HG03457 (cell line): ENCODE data around the gene CCDC57.

Experiments used
- ATAC-seq: cut with Tn5 transposase; IDR thresholded peaks from one replicate; pipeline ENCODE4 v1.9.1; 2021; ENCODE audit warnings: moderate number of reproducible peaks; ENCODE audit not compliant: unreplicated experiment

The CCDC57 gene

GRCh38 chr17:82084373-82085030, 128.1 kb downstream of the CCDC57 start:
- no peak for ATAC-seq

GRCh38 chr17:82083533-82084359, 128.9 kb downstream of the CCDC57 start:
- no peak for ATAC-seq

- ATAC-seq, result no peak
Measured at GRCh38 chr17:82083009-82083408, 129.6 kb downstream of the CCDC57 start.

GRCh38 chr17:82082456-82082855, 130.2 kb downstream of the CCDC57 start:
- ATAC-seq, result no peak

- ATAC-seq, result no peak
Measured at GRCh38 chr17:82081966-82082365, 130.7 kb downstream of the CCDC57 start.

- no peak for ATAC-seq
Measured at GRCh38 chr17:82081546-82081945, 131.1 kb downstream of the CCDC57 start.

GRCh38 chr17:82080789-82081464, 131.7 kb downstream of the CCDC57 start:
- no peak for ATAC-seq

GRCh38 chr17:82080048-82080788, 132.4 kb downstream of the CCDC57 start:
- no peak for ATAC-seq

- no peak for ATAC-seq
Measured at GRCh38 chr17:82079001-82079677, 133.5 kb downstream of the CCDC57 start.

GRCh38 chr17:82078433-82078832, 134.2 kb downstream of the CCDC57 start:
- no peak for ATAC-seq

- ATAC-seq, result no peak
Measured at GRCh38 chr17:82077617-82078358, 134.9 kb downstream of the CCDC57 start.

GRCh38 chr17:82076785-82077591, 135.7 kb downstream of the CCDC57 start:
- no peak for ATAC-seq

- no peak for ATAC-seq
Measured at GRCh38 chr17:82076018-82076784, 136.4 kb downstream of the CCDC57 start.

- ATAC-seq, result no peak
Measured at GRCh38 chr17:82073446-82073845, 139.2 kb downstream of the CCDC57 start.

GRCh38 chr17:82072827-82073226, 139.8 kb downstream of the CCDC57 start:
- no peak for ATAC-seq

- no peak for ATAC-seq
Measured at GRCh38 chr17:82070611-82071010, 142.0 kb downstream of the CCDC57 start.

GRCh38 chr17:82065638-82066303, 146.9 kb downstream of the CCDC57 start, which contains the start of gene DUS1L:
Gene DUS1L (minus strand): TSS chr17:82065804. CDS start chr17:82065059, 745 bp downstream.
- ATAC-seq, result no peak
